ENCODE measurements around the gene PLCH2.

The PLCH2 gene

DNA sequence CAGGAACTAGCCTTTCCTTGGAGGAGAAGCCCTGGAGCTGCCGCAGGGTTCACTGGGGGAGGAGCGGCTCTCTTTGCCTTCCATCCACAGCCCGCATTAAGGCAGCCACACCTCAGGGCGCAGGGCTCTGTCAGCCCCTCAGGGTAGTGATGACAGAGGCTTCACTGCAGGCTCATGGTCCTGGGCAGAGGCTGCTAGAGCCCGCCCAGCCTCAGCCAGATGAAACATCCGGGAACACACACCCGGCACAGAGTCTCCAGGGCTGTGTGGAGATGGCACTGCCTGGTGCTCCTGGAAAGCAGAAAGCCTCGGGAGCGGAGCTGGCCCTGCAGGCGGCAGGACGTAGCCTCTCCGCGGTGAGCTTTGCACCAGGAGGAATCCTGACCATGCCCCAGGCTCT is 34.3 kb upstream of the PLCH2 start:
- no peak for TF ChIP-seq YY1 (IDR thresholded peaks at IDR 0.05; ENCODE audit: low read depth)

DNA sequence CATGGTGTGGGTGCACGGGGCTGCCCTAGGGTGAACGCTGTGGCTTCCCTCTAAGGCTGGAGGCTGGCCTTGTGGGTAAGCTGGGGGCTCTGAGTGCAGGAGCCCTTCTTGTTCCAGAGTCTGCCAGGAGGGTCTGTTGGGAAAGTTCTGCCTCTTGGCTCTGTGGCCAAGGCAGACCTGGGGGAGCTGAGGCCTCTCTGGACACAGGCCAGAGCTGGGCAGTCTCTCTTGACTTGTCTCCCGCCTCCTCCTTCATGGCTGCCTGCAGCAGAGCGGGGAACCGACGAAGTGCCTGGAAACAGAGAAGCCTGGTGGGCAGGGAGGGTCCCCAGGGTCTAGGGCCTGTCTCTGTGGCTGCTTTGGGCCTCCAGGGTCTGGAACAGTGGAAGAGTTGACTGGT is 33.4 kb upstream of the PLCH2 start:
- TF ChIP-seq EP300 (IDR thresholded peaks at IDR 0.05; ENCODE audit: borderline replicate concordance) (no peak), FOXM1 (IDR thresholded peaks at IDR 0.05; ENCODE audit: borderline replicate concordance, low read depth) (no peak), TEAD4 (IDR thresholded peaks at IDR 0.05) (no peak), RAD21 (IDR thresholded peaks at IDR 0.05; ENCODE audit: low read depth) (no peak), ZBTB7A (IDR thresholded peaks at IDR 0.05; ENCODE audit: low read depth) (no peak), NFIC (IDR thresholded peaks at IDR 0.05) (no peak), CREB1 (IDR thresholded peaks at IDR 0.05; ENCODE audit: low read depth) (no peak), CEBPB (IDR thresholded peaks at IDR 0.05) (no peak), YY1 (IDR thresholded peaks at IDR 0.05; ENCODE audit: low read depth) (no peak), TAF1 (IDR thresholded peaks at IDR 0.05; ENCODE audit: low read depth) (no peak)
- TF ChIP-seq, protein P1, sequence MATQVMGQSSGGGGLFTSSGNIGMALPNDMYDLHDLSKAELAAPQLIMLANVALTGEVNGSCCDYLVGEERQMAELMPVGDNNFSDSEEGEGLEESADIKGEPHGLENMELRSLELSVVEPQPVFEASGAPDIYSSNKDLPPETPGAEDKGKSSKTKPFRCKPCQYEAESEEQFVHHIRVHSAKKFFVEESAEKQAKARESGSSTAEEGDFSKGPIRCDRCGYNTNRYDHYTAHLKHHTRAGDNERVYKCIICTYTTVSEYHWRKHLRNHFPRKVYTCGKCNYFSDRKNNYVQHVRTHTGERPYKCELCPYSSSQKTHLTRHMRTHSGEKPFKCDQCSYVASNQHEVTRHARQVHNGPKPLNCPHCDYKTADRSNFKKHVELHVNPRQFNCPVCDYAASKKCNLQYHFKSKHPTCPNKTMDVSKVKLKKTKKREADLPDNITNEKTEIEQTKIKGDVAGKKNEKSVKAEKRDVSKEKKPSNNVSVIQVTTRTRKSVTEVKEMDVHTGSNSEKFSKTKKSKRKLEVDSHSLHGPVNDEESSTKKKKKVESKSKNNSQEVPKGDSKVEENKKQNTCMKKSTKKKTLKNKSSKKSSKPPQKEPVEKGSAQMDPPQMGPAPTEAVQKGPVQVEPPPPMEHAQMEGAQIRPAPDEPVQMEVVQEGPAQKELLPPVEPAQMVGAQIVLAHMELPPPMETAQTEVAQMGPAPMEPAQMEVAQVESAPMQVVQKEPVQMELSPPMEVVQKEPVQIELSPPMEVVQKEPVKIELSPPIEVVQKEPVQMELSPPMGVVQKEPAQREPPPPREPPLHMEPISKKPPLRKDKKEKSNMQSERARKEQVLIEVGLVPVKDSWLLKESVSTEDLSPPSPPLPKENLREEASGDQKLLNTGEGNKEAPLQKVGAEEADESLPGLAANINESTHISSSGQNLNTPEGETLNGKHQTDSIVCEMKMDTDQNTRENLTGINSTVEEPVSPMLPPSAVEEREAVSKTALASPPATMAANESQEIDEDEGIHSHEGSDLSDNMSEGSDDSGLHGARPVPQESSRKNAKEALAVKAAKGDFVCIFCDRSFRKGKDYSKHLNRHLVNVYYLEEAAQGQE (IDR thresholded peaks at IDR 0.05; ENCODE audit: low read depth) = no peak
- TF ChIP-seq, protein P2, sequence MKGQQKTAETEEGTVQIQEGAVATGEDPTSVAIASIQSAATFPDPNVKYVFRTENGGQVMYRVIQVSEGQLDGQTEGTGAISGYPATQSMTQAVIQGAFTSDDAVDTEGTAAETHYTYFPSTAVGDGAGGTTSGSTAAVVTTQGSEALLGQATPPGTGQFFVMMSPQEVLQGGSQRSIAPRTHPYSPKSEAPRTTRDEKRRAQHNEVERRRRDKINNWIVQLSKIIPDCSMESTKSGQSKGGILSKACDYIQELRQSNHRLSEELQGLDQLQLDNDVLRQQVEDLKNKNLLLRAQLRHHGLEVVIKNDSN (IDR thresholded peaks at IDR 0.05) = no peak

DNA sequence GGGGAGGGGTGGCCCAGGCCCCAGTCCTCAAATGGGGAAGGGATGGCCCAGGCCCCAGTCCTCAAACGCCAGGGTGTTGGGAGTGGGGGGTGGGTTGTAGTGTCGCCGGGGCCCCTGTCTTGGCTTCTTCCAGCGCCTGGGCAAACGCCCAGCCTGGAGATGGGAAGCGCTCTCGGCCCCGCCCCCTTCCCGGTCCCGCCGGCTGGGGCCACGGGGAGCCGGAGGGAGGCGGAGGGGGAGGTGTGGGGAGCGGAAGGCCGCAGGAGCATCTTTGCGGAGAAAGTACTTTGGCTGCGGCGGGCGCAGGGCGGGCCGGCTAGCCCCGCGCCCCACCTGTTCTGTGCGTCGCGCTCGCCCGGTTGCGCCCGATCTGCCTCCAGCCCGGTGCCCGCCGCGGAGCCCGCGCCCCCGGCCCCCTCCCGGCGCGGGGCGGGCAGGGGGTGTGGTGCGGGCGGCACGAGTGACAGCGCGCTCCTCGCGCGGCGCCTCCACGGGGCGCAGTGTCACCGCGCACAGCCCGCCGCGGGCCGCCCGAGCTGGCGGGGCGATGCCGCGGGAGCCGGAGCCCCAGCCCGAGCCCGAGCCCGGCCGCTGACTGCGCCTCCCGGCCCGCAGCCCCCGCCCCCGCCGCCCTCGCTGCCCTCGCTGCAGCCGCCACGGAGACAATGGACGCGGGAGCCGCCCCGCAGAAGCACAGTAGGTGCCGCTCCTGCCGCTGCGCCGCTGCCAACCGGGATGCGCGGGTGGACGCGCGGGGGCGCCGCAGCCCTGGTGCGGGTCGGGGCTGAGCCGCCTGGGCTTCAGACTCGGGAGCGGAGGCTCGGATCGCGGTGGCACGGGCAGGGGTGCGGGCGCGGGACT is 32.6 kb upstream of the PLCH2 start:
- TF ChIP-seq RAD21 (IDR thresholded peaks at IDR 0.05; ENCODE audit: low read depth) = peak; percentile 43; the same call in 1 of the 2 replicates
- no peak; the same call in 1 of the 2 replicates for TF ChIP-seq TCF12 (IDR thresholded peaks at IDR 0.05; ENCODE audit: low read depth)

DNA sequence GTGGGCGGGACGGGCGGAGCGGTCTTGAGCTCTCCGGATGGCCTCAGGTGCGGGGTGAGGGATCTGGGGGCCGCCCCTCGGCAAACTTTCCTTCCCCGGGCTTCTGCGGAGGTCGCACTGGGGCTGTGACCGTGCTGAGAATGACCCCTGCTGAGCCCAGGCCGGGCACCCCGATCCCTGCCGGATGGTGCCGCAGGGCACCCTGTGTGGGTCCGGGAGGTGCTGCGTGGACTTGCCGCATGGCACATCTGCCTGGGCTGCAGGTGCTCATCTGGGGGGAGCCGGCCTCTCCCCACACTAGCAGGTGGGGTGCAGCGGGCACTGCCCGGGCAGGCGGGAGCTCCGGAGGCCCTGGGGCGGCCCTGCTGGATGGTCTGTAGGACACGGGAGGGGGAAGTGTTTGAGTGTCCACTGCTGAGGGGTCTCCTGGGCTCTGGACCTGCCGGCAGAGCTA is 31.9 kb upstream of the PLCH2 start:
- TF ChIP-seq TEAD4 (IDR thresholded peaks at IDR 0.05) (no peak), TCF12 (IDR thresholded peaks at IDR 0.05; ENCODE audit: low read depth) (no peak), NFIC (IDR thresholded peaks at IDR 0.05) (no peak), FOXM1 (IDR thresholded peaks at IDR 0.05; ENCODE audit: borderline replicate concordance, low read depth) (no peak), CREB1 (IDR thresholded peaks at IDR 0.05; ENCODE audit: low read depth) (no peak), EP300 (IDR thresholded peaks at IDR 0.05; ENCODE audit: borderline replicate concordance) (no peak), YY1 (IDR thresholded peaks at IDR 0.05; ENCODE audit: low read depth) (no peak), CEBPB (IDR thresholded peaks at IDR 0.05) (no peak), ZBTB7A (IDR thresholded peaks at IDR 0.05; ENCODE audit: low read depth) (no peak), RAD21 (IDR thresholded peaks at IDR 0.05; ENCODE audit: low read depth) (no peak), EGR1 (IDR thresholded peaks at IDR 0.05) (no peak)
- TF ChIP-seq, protein P2 (IDR thresholded peaks at IDR 0.05) = no peak
- TF ChIP-seq, protein P1 (IDR thresholded peaks at IDR 0.05; ENCODE audit: low read depth) = no peak
- TF ChIP-seq, protein P3, sequence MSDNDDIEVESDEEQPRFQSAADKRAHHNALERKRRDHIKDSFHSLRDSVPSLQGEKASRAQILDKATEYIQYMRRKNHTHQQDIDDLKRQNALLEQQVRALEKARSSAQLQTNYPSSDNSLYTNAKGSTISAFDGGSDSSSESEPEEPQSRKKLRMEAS (IDR thresholded peaks at IDR 0.05) = no peak

DNA sequence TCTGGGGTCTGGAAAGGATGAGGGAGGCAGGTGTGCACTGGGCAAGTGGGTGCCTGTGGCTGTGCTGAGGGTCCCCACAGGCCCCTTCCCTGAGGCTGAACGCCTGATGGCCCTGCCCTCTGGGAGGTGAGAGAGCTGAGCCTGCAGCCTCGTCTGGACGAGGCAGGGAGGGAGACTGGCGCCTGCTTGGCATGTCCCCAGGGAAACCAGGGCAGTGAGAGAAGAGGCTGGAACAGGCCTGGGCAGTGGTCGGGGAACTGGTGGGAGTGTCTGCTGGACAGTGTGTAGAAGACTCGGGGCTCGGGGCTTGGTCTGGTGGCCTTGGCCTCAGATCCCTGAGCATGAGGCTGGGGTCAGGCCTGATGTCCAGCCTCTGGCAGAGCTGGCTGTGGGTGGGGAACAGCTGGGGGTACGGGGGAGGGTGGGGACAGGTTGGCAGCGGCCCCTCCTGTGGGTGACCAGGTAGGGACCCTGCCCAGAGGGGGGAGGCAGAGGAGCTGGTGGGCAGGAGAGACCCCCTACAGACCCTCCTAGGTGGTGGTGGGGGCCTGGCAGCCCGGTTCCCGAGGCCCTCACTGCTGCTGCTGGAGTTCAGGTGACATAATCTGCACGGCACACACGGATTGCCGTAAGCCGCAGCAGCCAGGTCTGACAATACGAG is 30.8 kb upstream of the PLCH2 start:
- no peak for TF ChIP-seq TEAD4 (IDR thresholded peaks at IDR 0.05)
- TF ChIP-seq, protein P3 (IDR thresholded peaks at IDR 0.05) = 0 out of 2 replicates have a peak, but pooled peaks have one; percentile 44

DNA sequence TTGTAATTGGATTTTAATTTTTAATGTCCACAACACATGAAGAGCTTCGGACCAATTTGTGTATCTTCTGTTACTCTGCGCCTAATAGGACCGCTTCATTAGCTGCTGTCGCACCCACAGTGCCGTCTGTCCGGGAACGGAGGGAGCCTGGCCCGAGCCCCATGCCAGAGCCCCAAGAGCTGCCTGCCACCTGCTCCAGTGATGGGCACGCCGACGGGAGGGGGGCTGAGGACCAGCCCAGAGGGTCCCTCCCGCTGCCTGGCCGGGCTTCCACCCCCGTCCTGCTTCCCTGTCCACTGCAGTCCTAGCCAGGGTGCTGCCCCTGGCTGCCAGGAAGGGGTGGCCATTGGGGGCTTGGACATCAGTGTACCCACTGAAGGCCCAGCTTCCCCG is 30.3 kb upstream of the PLCH2 start:
- TF ChIP-seq NFIC (IDR thresholded peaks at IDR 0.05) = no peak
- TF ChIP-seq, protein P2 (IDR thresholded peaks at IDR 0.05) = no peak
- TF ChIP-seq, protein P3 (IDR thresholded peaks at IDR 0.05) = no peak
- TF ChIP-seq RAD21 (IDR thresholded peaks at IDR 0.05; ENCODE audit: low read depth) = no peak
- TF ChIP-seq, protein P1 (IDR thresholded peaks at IDR 0.05; ENCODE audit: low read depth) = no peak
- TF ChIP-seq TCF12 (IDR thresholded peaks at IDR 0.05; ENCODE audit: low read depth) = no peak
- TF ChIP-seq TAF1 (IDR thresholded peaks at IDR 0.05; ENCODE audit: low read depth) = no peak
- TF ChIP-seq YY1 (IDR thresholded peaks at IDR 0.05; ENCODE audit: low read depth) = no peak
- no peak for TF ChIP-seq CEBPB (IDR thresholded peaks at IDR 0.05)
- TF ChIP-seq FOXM1 (IDR thresholded peaks at IDR 0.05; ENCODE audit: borderline replicate concordance, low read depth) = no peak
